Upper lobe of left lung (tissue), 4 donors: ENCODE measurements around the gene COG5.

Source experiments
- EP300 ChIP-seq, 4 donors: sonication (generic); formaldehyde crosslinking; IDR thresholded peaks; one replicate each; pipeline ENCODE4 v1.5.1; 2017; ENCODE audit warnings: antibody characterized with exemption in 4 of 4, control low read depth in 2 of 4
- POLR2A ChIP-seq, 4 donors: fragments of 450-650 bp; IDR thresholded peaks; one replicate each; pipeline ENCODE4 v1.5.1; 2016 to 2017; ENCODE audit warnings: antibody characterized with exemption in 4 of 4, mild to moderate bottlenecking in 2 of 4
- POLR2AphosphoS5 ChIP-seq, 2 donors: sonication (generic); formaldehyde crosslinking; IDR thresholded peaks; one replicate each; pipeline ENCODE4 v1.5.1; 2017; ENCODE audit warnings: antibody characterized with exemption in 2 of 2
- TF ChIP-seq, protein P1 (sequence below), 6 experiments: fragments of 450-650 bp in 4 of 6; fragments of 200-600 bp in 2 of 6; sonication (generic) in 2 of 6; IDR thresholded peaks; one replicate each; pipeline ENCODE4 v1.5.1; 2016 to 2019; ENCODE audit warnings: antibody characterized with exemption in 6 of 6

- TF ChIP-seq, protein P1, sequence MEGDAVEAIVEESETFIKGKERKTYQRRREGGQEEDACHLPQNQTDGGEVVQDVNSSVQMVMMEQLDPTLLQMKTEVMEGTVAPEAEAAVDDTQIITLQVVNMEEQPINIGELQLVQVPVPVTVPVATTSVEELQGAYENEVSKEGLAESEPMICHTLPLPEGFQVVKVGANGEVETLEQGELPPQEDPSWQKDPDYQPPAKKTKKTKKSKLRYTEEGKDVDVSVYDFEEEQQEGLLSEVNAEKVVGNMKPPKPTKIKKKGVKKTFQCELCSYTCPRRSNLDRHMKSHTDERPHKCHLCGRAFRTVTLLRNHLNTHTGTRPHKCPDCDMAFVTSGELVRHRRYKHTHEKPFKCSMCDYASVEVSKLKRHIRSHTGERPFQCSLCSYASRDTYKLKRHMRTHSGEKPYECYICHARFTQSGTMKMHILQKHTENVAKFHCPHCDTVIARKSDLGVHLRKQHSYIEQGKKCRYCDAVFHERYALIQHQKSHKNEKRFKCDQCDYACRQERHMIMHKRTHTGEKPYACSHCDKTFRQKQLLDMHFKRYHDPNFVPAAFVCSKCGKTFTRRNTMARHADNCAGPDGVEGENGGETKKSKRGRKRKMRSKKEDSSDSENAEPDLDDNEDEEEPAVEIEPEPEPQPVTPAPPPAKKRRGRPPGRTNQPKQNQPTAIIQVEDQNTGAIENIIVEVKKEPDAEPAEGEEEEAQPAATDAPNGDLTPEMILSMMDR (IDR thresholded peaks at IDR 0.05) = no peak
- TF ChIP-seq EP300 (IDR thresholded peaks at IDR 0.05) = no peak
- no peak for TF ChIP-seq POLR2AphosphoS5 (IDR thresholded peaks at IDR 0.05)
- no peak for TF ChIP-seq POLR2A (IDR thresholded peaks at IDR 0.05)
Observed at GRCh38 chr7:107543338-107543993, 20.3 kb downstream of the COG5 start.
